H1 (cell line): ENCODE results near the gene C11orf98. TPM values are rescaled to one million over a fixed set of nuclear protein-coding genes. Genes with fewer than 3 reads are reported as not detected.

Experiments used
- ASH2L ChIP-seq: fragments of 200-600, 300-600 bp; sonication (generic); IDR thresholded peaks from one replicate; pipeline ENCODE4 v1.7.1; 2017; ENCODE audit warnings: low read length
- CHD7 ChIP-seq: fragments of 300-600 bp; sonication (generic); IDR thresholded peaks from 2 replicates; pipeline ENCODE4 v1.7.1; 2012; ENCODE audit warnings: low read length, moderate library complexity, mild to moderate bottlenecking, inconsistent platforms; ENCODE audit not compliant: insufficient replicate concordance
- EZH2 ChIP-seq: fragments of 200-600 bp; sonication (generic); IDR thresholded peaks from 2 replicates; pipeline ENCODE4 v1.7.1; 2012; ENCODE audit warnings: low read depth, mild to moderate bottlenecking, moderate library complexity, low read length, inconsistent platforms; ENCODE audit not compliant: severe bottlenecking
- PHF8 ChIP-seq: fragments of 200-600 bp; sonication (generic); conservative IDR thresholded peaks from 2 replicates; pipeline ENCODE4 v1.7.1; 2012; ENCODE audit warnings: low read depth, mild to moderate bottlenecking, inconsistent platforms, low read length, moderate library complexity
- polyA plus RNA-seq, 7 experiments: library from polyadenylated mRNA; depleted of rRNA in 3 of 7; stranded (reverse) in 5 of 7; unstranded in 2 of 7; fragments of >200 nt in 5 of 7; fragments of 200-250 nt in 2 of 7; gene quantifications; 1 replicate in 5 of 7; 2 replicates in 1 of 7; 4 replicates in 1 of 7; pipeline versions ENCODE4 v1.2.1 to v1.2.3, GENCODE V29; 2011 to 2013; ENCODE audit warnings: missing spikeins in 2 of 7, mixed read lengths in 2 of 7
- total RNA-seq: library from RNA; stranded (reverse); fragmentation: NEBNext Ultra II Directional; extraction: Animal tissue kit (Norgen Biotek cat#: 25700); gene quantifications from 2 replicates; pipeline ENCODE4 v1.2.1, GENCODE V29; 2021

Gene C11orf98
- total and polyA plus RNA-seq, 2 of the 8 experiments (the other 6 are each of a cell fraction or from before 2014, with no cell fraction given), result 68.0 to 171 TPM

- TF ChIP-seq EZH2 (no peak), PHF8 (peak; percentile 85), ASH2L (peak; percentile 88), CHD7 (no peak)
Measured at GRCh38 chr11:62671608-62672389, 6.8 kb upstream of the C11orf98 start, which contains the start of the genes LBHD1 and UQCC3 (continued).
